ENCODE measurements around the gene BNIP3.

The BNIP3 gene, protein sequence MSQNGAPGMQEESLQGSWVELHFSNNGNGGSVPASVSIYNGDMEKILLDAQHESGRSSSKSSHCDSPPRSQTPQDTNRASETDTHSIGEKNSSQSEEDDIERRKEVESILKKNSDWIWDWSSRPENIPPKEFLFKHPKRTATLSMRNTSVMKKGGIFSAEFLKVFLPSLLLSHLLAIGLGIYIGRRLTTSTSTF

DNA sequence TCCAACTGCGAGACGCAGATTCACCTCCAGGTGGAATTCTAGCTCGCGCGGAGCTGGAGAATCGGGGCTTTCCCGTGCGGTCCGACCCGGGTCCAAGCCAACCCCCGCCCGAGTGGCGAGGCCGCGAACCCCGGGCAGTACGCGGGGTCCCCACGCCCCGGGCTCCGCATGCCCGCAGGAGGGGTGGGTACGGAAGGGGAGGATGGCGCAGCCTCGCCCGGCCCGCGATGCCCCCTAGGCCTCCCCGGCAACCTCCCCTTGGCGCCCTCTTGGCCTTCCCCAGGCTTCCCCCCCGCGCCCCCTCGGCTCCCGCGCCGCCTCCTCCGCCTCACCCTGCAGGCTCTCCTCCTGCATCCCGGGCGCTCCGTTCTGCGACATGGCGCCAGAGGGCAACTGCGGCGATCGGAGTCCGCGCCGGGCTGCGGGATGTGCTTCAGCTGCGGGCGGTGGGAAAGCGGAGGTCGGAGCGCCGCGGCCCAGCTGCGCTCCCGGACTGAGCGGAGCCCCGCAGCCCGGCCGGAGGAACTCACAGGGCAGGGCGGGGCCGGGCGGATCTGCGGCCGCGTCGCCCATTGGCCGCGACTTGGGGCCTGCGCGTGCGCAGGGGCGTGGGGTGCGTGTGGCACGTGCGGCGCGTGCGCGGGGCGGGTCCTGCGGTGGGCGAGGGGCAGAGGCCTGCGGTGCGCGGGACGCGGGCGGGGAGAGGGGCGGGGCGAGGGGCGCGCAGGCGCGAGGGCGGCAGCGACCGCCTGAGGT is at the start of gene BNIP3:
TSS of gene BNIP3 (minus strand) at position 495 of the 756 bp plus-strand sequence. CDS start at position 378, 117 bp downstream.
- peak within 1 kb of the TSS; percentile 45 for H3K27ac Mint-ChIP-seq

DNA sequence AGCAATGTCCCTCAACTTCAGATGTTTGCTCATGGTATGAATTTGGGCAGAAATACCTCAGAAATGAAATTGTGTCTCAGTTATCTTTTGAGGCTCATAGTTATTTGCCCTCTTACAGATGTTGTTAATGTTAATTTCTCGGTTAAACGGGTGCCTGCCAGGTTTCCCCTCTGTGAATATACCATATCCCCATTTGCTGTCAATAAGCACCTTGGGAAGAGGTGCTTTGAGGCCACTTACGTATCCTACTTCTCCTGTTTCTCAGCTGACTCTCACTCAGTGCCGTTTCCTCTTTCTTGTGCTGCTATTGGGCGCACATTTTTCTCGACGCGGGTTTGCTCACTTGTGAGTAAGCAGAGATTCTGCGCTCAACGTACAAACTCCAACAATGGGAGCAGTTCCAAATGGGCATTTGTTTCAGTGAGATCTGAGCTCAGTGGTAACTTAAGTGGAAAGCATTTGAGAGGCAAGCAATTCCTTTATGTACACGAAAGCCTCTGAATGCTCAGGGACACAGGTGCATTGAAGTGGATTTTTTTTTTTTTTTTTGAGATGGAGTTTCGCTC is 49.3 kb upstream of the BNIP3 start:
- no peaks in the 10 kb centered on the region for H3K36me3 Mint-ChIP-seq
- no peak overlapping the region for H3K4me3 Mint-ChIP-seq
- CTCF ChIA-PET: no interaction called here
- H3K27ac Mint-ChIP-seq: no peak overlapping the region
- no peak for DNase-seq
- no peaks in the 10 kb centered on the region for H3K9me3 Mint-ChIP-seq
- peaks cover 9% of the 10 kb centered on the region for H3K4me1 Mint-ChIP-seq
- H3K27me3 Mint-ChIP-seq: peaks cover 85% of the 10 kb centered on the region

More for the DNA sequence above, at the start of gene BNIP3:
- Mint-ChIP-seq H3K9me3 (peaks cover 2% of the 10 kb centered on the region), H3K4me1 (peaks cover 47% of the 10 kb centered on the region), H3K27me3 (peaks cover 37% of the 10 kb centered on the region), H3K36me3 (peaks cover 36% of the 10 kb centered on the region), H3K4me3 (peak within 1 kb of the TSS; percentile 79)
- DNase-seq: peak; percentile 93
- CTCF ChIA-PET: interaction anchor here (1.0 to 1.5 kb wide), 2 partner anchors 77 to 96 kb away, joined by 3 read pairs; no protein-coding TSS in a partner anchor

DNA sequence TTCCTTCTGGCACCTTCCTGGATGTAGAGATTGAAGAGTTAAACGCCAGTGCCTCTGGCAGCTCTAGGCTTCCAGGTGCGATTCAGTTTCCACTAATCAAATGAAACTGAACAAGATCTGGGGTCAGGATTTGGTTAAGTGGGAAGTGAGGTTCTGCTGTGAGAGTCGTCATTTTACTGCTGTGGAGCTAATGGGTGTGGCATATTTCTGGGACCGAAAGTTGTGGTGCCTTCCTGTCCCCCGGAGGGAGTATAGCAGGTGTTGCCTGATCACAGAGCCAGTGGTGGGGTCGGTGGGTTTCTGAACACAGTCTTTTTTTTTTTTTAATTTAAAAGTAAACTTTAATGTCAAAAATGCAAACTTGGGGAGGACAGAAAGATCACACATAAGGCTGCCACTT is 47.0 kb upstream of the BNIP3 start:
- CTCF ChIA-PET: no interaction called here
- Mint-ChIP-seq H3K4me3 (no peak overlapping the region), H3K27me3 (peaks cover 82% of the 10 kb centered on the region), H3K36me3 (no peaks in the 10 kb centered on the region), H3K9me3 (no peaks in the 10 kb centered on the region), H3K4me1 (peaks cover 6% of the 10 kb centered on the region), H3K27ac (no peak overlapping the region)
- DNase-seq: no peak

DNA sequence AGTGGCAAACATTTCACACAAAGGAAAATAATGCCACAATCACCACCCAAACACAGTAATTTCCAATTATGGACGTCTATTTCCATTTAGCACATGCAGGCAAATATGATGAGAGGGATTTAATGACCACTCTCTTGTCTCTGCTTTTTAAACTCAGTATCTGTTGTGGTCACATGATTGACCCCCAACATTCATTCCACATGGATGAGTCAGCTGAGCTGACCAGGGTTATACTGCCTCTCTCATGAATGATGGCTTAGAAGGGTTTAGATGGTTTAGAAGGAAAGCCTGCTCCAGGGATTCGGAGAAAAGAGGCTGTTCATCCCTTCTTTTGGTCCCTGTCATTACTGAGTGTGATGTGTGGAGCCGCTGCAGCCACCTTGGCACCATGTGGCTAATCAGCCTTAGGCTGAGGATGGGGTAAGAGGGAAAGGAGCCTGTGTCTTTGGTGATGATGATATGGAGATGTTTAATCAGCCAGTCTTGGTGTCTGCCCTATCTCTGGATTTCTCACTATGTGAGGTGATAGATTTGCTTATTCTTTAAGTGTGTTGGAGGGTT is 45.8 kb upstream of the BNIP3 start:
- Mint-ChIP-seq H3K4me3 (no peak overlapping the region), H3K27me3 (peaks cover 79% of the 10 kb centered on the region), H3K36me3 (no peaks in the 10 kb centered on the region), H3K4me1 (peaks cover 11% of the 10 kb centered on the region), H3K27ac (no peak overlapping the region), H3K9me3 (no peaks in the 10 kb centered on the region)
- CTCF ChIA-PET: interaction anchor here (1.2 kb wide), 1 partner anchor 142 kb away, joined by 3 read pairs; no protein-coding TSS in a partner anchor
- DNase-seq: no peak

DNA sequence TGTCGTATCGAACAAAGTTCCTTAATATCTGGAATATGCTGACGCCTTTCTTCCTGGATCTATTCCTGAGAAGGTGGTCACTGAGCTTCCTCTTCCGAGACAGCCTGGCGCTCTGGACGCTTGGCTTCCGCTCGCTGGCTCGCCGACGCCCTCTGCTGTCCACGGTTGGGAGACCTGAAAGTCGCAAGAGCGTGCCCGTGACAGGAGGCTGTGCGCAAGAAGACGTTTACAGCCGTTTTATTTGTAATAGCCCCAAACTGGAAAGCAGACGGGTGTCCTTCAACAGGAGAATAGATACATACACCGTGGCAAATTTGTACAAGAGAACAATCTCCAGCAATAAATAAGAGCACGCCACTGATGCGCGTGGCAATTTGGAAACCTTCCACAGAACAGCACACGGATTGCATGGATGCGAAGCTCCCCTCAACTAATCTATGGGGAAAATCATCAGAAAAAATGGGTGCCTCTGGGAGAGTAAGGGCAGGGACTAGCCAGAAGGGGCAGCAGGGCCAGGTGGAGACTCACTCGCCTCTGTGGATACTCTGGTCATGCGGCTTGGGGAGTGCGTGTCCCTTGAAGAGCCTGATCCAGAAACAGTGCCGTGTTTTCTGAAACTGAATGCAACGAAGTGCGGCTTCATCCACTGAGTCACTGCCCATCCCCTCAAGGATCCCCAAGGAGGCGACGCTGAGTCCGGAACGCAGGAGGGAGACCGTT is 41.5 kb upstream of the BNIP3 start:
- peaks cover 53% of the 10 kb centered on the region for H3K27me3 Mint-ChIP-seq

DNA sequence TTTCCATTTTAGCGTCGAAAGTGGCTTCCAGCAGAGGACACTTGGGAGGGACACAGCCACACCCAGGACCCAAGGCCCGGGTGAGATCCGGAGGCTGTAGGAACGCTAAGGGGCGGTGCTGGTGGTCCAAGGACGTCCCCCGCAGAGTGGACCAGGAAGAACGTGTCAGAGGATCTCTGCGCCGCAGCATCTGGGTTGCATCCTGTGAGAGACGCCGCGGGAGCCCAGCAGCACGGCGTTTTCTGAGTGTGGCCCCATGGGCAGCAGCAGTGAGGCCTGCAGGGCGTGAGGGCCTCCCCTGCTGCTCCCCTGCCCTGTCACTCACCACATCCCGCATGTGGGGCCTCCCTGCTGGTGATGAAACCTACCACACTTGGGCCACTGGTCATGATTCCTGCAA is 40.5 kb upstream of the BNIP3 start:
- CTCF ChIA-PET: interaction anchor here (0.7 to 2.4 kb wide), 20 partner anchors 8 to 142 kb away, joined by 3 to 69 read pairs (median 6); no protein-coding TSS in a partner anchor

More for the DNA sequence above, 41.5 kb upstream of the BNIP3 start:
- Mint-ChIP-seq H3K27ac (no peak overlapping the region), H3K4me1 (peaks cover 6% of the 10 kb centered on the region), H3K9me3 (no peaks in the 10 kb centered on the region), H3K4me3 (no peak overlapping the region), H3K36me3 (no peaks in the 10 kb centered on the region)
- DNase-seq: peak; percentile 84
- CTCF ChIA-PET: interaction anchor here (0.6 to 2.4 kb wide), 29 partner anchors 9 to 146 kb away, joined by 3 to 69 read pairs (median 5); no protein-coding TSS in a partner anchor

DNA sequence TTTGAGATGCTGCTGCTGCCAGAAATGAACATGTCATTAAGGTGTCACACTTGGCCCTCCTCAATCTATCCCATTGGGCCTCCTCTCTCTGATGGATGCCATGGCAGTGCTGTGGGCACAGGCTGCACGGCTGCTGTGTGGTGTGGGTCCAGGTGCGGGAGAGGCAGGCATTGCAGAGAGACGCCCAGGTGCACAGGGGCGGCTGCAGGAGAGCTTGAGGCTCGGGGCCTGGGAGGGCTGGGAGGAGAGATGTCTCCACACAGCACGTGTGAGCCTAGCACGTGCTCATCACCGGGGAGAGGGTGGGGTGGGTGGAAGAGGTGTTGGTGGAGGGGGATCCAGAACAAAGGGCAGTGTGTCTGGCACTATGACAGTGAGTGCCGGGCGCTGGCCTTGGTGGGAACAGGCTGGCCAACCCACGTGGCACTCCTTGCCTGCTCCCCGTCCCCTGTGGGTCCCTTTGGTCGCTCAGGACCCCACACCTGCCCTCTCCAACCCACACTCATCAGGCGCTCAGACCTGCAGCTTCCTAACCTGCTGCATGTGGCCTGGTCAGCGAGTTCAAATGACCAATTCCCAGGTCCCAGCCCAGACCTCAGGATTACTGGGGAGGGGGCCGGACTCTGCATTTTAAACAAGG is 39.9 kb upstream of the BNIP3 start:
- Mint-ChIP-seq H3K27me3 (peaks cover 43% of the 10 kb centered on the region), H3K4me3 (no peak overlapping the region), H3K36me3 (no peaks in the 10 kb centered on the region), H3K27ac (no peak overlapping the region), H3K9me3 (no peaks in the 10 kb centered on the region), H3K4me1 (peaks cover 5% of the 10 kb centered on the region)
- CTCF ChIA-PET: interaction anchor here (0.9 to 1.8 kb wide), 2 partner anchors 135 to 136 kb away, joined by 3 to 15 read pairs; no protein-coding TSS in a partner anchor
- no peak for DNase-seq

More for the DNA sequence above, 40.5 kb upstream of the BNIP3 start:
- Mint-ChIP-seq H3K4me1 (peaks cover 5% of the 10 kb centered on the region), H3K4me3 (no peak overlapping the region), H3K36me3 (no peaks in the 10 kb centered on the region), H3K27me3 (peaks cover 45% of the 10 kb centered on the region), H3K9me3 (no peaks in the 10 kb centered on the region), H3K27ac (no peak overlapping the region)
- DNase-seq: no peak

DNA sequence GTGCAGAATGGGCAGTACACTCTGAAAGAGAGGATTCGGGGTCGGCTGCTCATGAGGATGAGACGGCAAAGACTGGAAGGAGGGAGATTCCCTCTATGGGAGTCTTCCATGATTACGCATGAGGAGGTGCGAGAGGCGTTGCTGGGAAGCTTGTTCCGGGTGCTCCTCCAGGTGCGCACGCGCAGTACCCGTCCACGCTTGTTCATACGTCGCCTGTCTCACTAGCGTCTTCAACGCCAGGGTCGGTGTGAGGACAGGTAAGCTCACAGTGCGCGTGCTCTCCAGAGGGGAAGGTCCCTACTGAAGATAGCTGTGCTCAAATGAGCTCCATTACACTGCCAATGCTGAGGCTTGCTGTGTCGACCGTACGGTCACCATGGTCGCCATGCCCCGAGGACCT is 39.3 kb upstream of the BNIP3 start:
- no peak for DNase-seq
- Mint-ChIP-seq H3K4me1 (peaks cover 5% of the 10 kb centered on the region), H3K4me3 (no peak overlapping the region), H3K27me3 (peaks cover 37% of the 10 kb centered on the region), H3K9me3 (no peaks in the 10 kb centered on the region), H3K36me3 (no peaks in the 10 kb centered on the region), H3K27ac (no peak overlapping the region)
- CTCF ChIA-PET: interaction anchor here (0.9 to 1.8 kb wide), 3 partner anchors 22 to 135 kb away, joined by 3 to 15 read pairs (median 3); no protein-coding TSS in a partner anchor

DNA sequence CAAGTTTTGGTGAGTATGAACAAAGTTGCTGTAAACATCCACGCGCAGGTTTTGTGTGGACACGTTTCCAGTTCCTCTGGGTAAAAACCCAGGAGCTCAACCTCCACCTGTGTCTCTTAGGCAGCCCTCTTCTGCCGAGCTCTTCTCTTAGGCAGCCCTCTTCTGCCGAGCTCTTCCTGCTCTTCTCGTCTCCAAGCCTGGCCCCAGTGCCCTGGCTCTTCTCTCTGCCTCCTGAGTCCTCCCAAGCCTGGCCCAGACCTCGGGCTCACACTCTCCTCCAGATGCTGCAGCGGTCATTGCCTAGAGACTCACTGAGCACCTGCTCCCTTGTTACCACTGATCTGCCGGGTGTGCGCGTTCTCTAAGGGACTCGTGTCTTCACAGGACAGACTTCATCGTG is 38.7 kb upstream of the BNIP3 start:
- CTCF ChIA-PET: interaction anchor here (1.5 to 1.8 kb wide), 2 partner anchors 21 to 135 kb away, joined by 3 to 15 read pairs; no protein-coding TSS in a partner anchor
- DNase-seq: no peak
- Mint-ChIP-seq H3K4me3 (no peak overlapping the region), H3K27me3 (peaks cover 31% of the 10 kb centered on the region), H3K36me3 (no peaks in the 10 kb centered on the region), H3K9me3 (no peaks in the 10 kb centered on the region), H3K27ac (no peak overlapping the region), H3K4me1 (peaks cover 5% of the 10 kb centered on the region)

DNA sequence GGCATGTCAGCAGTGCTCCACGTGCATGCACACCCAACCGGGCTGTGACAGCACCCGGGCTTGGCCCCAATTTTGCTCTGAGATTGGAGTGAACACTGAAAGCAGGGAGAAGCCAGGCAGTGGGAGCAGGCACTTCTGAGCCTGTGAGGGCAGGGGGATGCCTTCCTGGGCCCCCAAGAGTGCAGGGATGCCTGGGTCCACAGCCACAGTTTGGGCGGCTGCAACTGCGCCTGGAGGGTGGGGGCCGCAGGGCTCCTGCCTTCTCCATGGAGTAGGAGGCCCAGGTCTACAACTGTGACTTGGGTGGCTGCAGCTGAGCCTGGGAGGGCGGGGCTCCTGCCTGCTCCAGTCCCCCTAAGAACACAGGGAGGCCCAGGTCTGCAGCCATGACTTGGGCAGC is 37.6 kb upstream of the BNIP3 start:
- Mint-ChIP-seq H3K4me1 (peaks cover 5% of the 10 kb centered on the region), H3K9me3 (no peaks in the 10 kb centered on the region), H3K27ac (no peak overlapping the region), H3K4me3 (no peak overlapping the region), H3K27me3 (peaks cover 22% of the 10 kb centered on the region), H3K36me3 (no peaks in the 10 kb centered on the region)
- CTCF ChIA-PET: no interaction called here
- no peak for DNase-seq

DNA sequence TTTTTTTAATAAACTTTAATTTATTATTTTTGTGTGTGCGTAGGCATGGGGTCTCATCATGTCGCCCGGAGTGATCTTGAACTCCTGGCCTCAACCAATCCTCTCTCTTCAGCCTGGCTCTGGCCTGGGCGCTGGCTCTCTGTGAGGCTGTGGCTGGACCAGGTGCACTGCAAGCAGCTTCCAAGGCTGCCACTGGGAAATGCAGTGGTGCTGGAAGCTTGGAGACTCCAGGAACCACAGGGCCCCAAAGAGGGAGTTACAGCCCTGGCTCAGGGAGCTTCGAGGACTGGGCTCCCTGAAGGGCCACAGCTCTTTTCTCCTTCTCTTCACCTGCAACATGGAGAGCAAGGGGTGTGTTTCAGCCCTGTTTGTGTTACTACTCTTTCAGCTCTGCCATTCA is 36.7 kb upstream of the BNIP3 start:
- no peak overlapping the region for H3K27ac Mint-ChIP-seq
- CTCF ChIA-PET: interaction anchor here (0.9 kb wide), 1 partner anchor 133 kb away, joined by 5 read pairs; no protein-coding TSS in a partner anchor
- no peak for DNase-seq
- H3K4me1 Mint-ChIP-seq: peaks cover 5% of the 10 kb centered on the region
- peaks cover 14% of the 10 kb centered on the region for H3K27me3 Mint-ChIP-seq
- H3K36me3 Mint-ChIP-seq: no peaks in the 10 kb centered on the region
- H3K9me3 Mint-ChIP-seq: no peaks in the 10 kb centered on the region
- no peak overlapping the region for H3K4me3 Mint-ChIP-seq

DNA sequence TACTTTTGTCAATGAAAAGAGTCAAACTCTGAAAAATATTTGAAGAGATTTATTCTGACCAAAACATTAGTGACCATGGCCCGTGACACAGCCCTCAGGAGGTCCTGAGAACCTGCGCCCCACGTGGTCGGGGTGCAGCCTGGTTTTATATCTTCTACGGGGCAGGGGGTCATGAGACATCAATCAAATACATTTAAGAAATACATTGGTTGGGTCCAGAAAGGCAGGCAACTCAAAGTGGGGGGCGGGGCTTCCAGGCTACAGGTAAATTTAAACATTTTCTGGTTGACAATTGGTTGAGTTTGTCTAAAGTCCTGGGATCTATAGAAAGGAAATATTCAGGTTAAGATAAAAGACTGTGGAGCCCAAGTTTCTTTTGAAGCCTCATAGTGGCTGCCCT is 34.8 kb upstream of the BNIP3 start:
- Mint-ChIP-seq H3K36me3 (no peaks in the 10 kb centered on the region), H3K9me3 (no peaks in the 10 kb centered on the region), H3K27me3 (peaks cover 9% of the 10 kb centered on the region), H3K27ac (no peak overlapping the region), H3K4me3 (no peak overlapping the region), H3K4me1 (no peaks in the 10 kb centered on the region)
- CTCF ChIA-PET: no interaction called here
- no peak for DNase-seq

DNA sequence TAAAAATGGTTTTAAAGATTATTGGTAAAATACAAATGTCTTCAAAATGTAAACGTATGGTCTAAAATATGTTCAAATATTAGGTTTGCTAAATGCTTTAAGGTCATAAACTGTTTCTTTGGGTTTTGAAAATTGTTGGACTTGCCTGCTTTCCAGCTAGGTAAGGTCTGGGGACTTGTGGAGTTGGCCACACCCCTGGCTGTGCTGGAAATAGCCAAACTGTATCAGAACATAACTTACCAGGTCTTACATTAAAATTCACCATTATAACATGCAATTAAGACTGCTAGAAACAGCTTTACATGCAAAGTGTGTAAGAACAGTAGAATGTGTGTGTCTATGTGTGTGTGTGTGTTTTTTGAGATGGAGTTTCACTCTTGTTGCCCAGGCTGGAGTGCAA is 29.7 kb upstream of the BNIP3 start:
- Mint-ChIP-seq H3K27me3 (peaks cover 27% of the 10 kb centered on the region), H3K4me3 (no peak overlapping the region), H3K36me3 (no peaks in the 10 kb centered on the region), H3K27ac (no peak overlapping the region), H3K9me3 (no peaks in the 10 kb centered on the region), H3K4me1 (peaks cover 3% of the 10 kb centered on the region)
- CTCF ChIA-PET: interaction anchor here (1.9 kb wide), 1 partner anchor 12 kb away, joined by 5 read pairs; no protein-coding TSS in a partner anchor
- DNase-seq: no peak
